Neuron (in vitro differentiated cells): ENCODE results near the gene CORO2B.

Experiments
- H2AFZ ChIP-seq: one replicate; pipeline ENCODE4 v1.6.1; 2013; ENCODE audit warnings: low read depth, mild to moderate bottlenecking, inconsistent platforms, low read length, moderate library complexity
- H3K27me3 ChIP-seq: one replicate; pipeline ENCODE4 v1.6.1; 2013; ENCODE audit warnings: low read length; ENCODE audit not compliant: insufficient read depth
- H3K36me3 ChIP-seq: one replicate; pipeline ENCODE4 v1.6.1; 2013; ENCODE audit warnings: low read length; ENCODE audit not compliant: insufficient read depth
- H3K4me1 ChIP-seq: one replicate; pipeline ENCODE4 v1.6.1; 2013; ENCODE audit warnings: low read length; ENCODE audit not compliant: insufficient read depth
- H3K4me3 ChIP-seq: 2 replicates; pipeline ENCODE4 v1.5.1; 2013; ENCODE audit warnings: mild to moderate bottlenecking, low read length, moderate library complexity
- H3K9me3 ChIP-seq: one replicate; pipeline ENCODE4 v1.6.1; 2013; ENCODE audit warnings: low read length

The CORO2B gene

DNA sequence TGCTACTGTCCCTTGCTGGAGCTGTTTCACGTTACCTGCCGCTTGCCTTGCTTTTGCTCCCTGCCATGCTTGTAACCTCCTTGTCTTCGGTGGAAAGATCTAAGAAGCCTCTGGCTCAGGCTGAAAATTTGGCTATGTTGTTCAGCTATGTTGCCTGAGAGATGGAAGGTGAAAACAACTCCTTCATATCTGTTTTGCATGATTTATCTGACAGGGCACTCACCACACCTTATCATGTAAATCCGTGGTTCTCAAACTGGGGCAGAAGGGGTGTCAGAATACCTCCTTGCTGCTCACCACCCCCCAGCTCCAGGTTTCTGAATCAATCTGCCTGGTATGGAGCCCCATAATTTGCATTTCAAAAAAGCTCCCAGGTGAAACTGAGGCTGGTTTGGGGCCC, 6.5 kb upstream of the CORO2B start:
- H2AFZ ChIP-seq: no peak overlapping the region
- H3K36me3 ChIP-seq: no peaks in the 10 kb centered on the region
- no peaks in the 10 kb centered on the region for H3K9me3 ChIP-seq
- H3K4me3 ChIP-seq: no peak overlapping the region
- H3K27me3 ChIP-seq: peaks cover 4% of the 10 kb centered on the region
- peaks cover 26% of the 10 kb centered on the region for H3K4me1 ChIP-seq

DNA sequence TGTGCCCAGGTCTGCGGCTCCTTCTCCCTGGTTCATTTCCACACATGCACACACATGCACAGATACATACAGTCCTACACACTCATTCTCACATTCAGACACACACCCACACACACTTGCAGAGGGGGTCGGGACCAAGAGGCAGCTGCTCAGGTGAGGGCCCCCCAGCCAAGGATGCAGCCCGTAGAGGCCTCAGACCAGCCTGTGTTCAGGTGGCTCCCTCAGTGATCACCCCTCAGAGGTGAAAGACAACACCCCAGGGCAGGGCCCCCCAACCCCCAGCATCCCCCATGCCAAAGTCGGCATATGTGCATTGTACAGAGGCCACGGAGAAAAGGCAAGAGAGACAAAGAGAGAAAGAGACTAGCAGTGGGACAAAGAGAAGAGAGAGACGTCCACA, 5.9 kb upstream of the CORO2B start:
- Histone ChIP-seq H2AFZ (no peak overlapping the region), H3K27me3 (peaks cover 4% of the 10 kb centered on the region), H3K4me1 (peaks cover 27% of the 10 kb centered on the region), H3K9me3 (no peaks in the 10 kb centered on the region), H3K4me3 (no peak overlapping the region), H3K36me3 (no peaks in the 10 kb centered on the region)

DNA sequence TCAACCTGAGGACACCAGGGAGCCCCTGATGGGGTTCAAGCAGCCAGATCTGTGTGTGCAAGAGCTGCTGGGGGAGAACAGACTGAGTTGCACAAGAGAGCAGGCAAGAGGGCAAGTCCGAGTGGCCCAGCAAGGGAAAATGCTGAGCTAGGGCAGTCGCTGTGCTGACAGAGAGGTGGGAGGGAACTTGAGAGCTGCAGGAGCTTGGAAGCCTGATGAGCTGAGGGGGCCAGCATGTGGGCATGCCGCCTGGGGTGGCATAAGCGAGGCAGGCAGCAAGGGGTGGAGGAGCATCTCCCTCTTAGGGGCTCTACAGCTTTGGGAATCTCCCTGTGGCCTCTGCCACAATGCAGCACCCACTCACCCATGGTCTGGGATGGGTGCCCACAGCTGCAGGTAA, 4.7 kb upstream of the CORO2B start:
- Histone ChIP-seq H3K27me3 (peaks cover 4% of the 10 kb centered on the region), H3K9me3 (no peaks in the 10 kb centered on the region), H2AFZ (no peak overlapping the region), H3K4me1 (peaks cover 30% of the 10 kb centered on the region), H3K4me3 (no peak overlapping the region), H3K36me3 (no peaks in the 10 kb centered on the region)

DNA sequence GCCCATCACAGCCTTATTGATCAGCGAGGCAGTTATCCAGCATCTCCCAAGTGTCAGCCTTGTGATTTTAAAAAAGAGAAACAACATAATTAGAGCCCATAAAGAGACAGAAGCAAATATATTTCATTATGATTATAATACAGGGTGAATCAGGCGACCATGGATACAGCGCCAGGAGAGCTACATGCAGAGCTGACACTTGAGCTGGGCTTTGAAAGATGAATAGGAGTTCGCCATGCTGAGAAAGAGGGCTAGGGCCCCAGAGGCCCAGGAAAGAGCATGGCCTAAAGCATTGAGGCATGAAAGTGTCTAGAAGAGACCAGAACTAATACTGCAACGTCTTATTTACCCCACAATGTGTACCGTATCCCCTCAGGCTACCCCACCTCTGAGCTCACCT, 4.2 kb upstream of the CORO2B start:
- H3K4me3 ChIP-seq: no peak overlapping the region
- no peak overlapping the region for H2AFZ ChIP-seq
- H3K4me1 ChIP-seq: peaks cover 32% of the 10 kb centered on the region
- peaks cover 4% of the 10 kb centered on the region for H3K27me3 ChIP-seq
- no peaks in the 10 kb centered on the region for H3K36me3 ChIP-seq
- H3K9me3 ChIP-seq: no peaks in the 10 kb centered on the region

DNA sequence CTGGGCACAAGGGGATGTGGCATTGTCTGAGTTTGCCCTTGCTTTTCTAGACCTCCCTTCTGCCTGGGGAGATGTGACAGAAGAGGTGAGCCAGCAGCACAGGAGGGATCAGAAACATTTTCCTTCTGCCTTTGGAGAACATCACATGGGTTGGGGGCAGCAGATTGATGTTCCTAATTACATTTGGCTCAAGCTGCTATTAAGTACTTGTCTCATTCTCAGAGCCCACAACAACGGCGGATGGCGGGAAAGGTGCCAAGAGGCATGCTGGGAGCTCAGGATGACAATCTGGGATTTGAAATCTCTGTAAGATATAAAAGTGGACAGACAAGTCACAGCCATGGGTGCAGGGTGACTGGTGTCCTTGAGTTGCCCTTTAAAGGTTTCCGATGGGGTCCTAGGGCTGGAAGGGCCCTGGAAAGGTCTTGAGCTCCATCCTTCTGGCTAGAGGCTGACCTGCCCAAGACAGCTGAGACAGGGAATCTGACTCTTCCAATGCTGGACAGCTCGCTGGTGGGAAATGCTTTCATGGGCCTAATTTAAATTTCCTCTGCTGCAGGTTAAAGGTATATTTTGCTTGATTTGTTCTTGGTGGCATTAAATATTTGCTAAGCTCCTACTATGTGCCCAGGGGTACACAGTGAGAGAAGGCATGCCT, 2.4 kb upstream of the CORO2B start:
- peaks cover 4% of the 10 kb centered on the region for H3K27me3 ChIP-seq
- no peak overlapping the region for H3K4me3 ChIP-seq
- no peaks in the 10 kb centered on the region for H3K36me3 ChIP-seq
- no peak overlapping the region for H2AFZ ChIP-seq
- H3K4me1 ChIP-seq: peaks cover 33% of the 10 kb centered on the region
- no peaks in the 10 kb centered on the region for H3K9me3 ChIP-seq

DNA sequence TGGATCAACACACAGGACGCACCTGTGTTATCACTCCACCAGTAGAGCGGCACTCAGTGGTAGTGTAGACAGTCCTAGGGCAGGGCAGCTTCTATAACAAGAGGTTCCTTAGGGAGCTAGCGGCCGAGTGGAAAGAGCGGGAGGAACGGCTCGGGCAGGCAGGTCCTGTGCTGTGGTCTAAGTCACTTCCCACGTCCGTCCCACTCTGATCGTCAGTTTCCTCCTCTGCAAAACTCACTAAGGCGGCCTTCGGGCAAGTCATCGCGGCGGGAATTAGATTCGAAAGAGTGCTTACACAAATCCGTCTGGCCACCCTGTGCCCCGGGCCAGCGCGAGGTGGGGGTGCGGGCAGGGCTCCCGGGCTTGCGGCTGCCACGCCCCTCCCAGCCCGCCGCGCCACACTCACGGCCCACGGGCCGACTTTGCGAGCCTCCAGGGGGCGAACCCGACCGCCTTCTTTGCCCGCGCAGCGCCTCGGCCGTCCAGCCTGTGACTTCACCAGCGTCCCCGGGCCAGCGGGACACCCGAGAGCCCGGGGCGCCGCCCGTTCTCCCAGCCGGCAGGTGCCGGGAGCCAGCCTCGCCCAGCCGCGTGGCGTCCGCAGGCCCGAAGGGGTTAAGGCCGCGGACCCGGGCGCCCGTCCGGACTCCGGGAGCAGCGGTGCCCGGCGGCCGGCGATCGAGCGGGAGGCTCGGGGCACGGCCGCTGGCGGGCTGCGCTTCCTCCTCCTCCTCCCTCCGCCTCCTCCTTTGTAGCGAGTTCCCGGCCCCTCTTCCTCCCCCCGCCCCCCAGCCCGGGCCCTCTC, 416 bp upstream of the CORO2B start:
- Histone ChIP-seq H3K4me1 (peaks cover 25% of the 10 kb centered on the region), H2AFZ (peak overlapping the region; percentile 84), H3K36me3 (no peaks in the 10 kb centered on the region), H3K27me3 (peaks cover 4% of the 10 kb centered on the region), H3K4me3 (peak overlapping the region; percentile 56), H3K9me3 (no peaks in the 10 kb centered on the region)

DNA sequence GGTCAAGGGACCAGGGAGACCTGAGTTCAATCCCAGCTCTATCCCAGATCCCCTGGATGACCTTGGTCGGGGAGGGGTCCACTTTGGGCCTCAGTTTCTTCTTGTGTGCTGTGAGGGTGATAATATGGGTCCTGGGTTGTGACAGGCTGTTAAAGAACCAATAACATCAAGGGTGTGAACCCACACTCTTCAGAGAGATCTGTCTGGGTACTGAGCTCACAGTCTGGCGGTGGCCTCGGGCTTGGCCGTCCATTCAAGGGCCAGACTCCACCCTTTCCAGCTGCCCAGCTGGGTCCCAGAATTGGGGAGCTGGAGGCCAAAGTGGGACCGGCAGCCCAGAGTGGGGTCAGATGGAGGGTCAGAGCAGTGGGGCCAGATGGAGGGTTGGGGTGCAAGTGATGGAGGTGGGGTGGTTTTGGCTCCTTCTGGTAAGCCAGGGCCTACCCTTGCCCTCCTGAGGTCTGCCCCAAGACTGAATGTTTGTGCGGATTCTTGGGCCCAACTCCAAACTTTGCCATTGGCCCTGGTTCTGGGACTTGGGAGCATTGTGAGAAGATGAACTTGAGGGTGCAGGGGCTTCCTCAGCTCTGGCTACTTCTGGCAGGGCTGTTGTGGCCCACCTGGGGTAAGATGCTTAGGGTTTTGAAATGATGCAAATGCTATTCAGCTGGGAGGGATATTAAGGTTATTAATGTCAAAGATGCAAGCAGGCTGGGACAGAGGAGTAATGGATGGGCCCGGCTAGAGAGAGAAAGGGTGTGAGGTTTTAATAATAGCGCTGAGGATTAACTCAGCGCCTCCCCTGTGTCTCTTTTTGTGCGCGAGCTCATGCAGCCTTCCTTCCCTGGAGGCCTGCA, 1.5 kb downstream of the CORO2B start:
- Histone ChIP-seq H3K27me3 (no peaks in the 10 kb centered on the region), H2AFZ (no peak overlapping the region), H3K36me3 (no peaks in the 10 kb centered on the region), H3K4me1 (peaks cover 16% of the 10 kb centered on the region), H3K4me3 (peak overlapping the region; percentile 56), H3K9me3 (no peaks in the 10 kb centered on the region)

DNA sequence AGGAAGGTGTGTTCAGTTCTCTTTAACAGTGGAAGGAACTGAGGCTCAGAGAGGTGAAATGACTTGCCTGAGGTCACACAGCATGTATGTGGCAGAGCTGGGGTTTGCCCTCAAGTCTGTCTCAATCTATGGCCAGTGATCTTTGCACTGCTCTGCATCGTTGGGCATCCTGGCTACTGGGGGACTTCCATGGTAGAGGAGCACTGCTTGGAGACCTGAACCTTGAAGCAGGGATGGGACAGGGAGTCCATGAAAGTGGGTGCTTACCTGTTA, 2.0 kb downstream of the CORO2B start:
- H3K4me3 ChIP-seq: no peak overlapping the region
- H3K9me3 ChIP-seq: no peaks in the 10 kb centered on the region
- no peak overlapping the region for H2AFZ ChIP-seq
- no peaks in the 10 kb centered on the region for H3K36me3 ChIP-seq
- no peaks in the 10 kb centered on the region for H3K27me3 ChIP-seq
- peaks cover 16% of the 10 kb centered on the region for H3K4me1 ChIP-seq

DNA sequence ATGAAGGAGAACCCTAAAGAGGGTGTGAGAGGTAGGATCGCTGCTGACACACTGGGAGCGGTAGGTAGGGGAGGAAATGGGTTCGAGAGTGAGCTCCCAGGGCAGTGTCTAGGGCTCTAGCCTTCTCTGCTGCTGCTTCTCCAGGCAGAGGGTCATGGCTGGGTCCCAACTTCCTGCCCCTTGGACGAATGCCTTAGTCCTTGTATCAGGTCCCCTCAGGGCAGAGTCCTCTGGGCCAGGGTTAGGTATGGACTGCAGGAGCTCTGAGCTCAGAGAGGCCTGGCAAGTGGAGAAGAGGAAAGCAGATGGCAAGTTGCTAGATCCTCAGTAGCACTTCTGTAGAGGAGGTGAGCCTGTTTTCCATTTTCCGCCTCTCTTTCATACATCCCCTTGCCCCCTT, 2.9 kb downstream of the CORO2B start:
- H2AFZ ChIP-seq: no peak overlapping the region
- no peak overlapping the region for H3K4me3 ChIP-seq
- H3K27me3 ChIP-seq: no peaks in the 10 kb centered on the region
- H3K4me1 ChIP-seq: peaks cover 16% of the 10 kb centered on the region
- H3K9me3 ChIP-seq: no peaks in the 10 kb centered on the region
- H3K36me3 ChIP-seq: no peaks in the 10 kb centered on the region

DNA sequence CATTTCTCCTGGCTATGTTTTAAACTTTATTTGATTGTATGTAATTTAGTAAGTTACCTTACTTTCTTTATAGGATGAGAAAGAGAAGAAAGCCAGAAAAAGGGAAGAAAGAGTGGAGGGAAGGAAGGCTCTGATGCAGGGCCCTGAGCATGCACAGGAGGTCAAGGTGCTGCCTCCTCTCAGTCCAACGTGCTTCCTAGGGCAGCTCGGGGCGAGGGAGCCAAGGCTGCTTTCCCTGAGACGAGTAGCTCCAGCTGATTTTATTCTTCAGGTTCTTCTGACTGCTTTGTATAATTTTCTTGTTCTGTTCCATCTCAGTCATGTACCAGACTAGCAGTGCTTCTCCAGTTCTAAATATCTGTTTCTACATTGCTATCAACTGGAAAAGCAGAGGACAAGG, 3.4 kb downstream of the CORO2B start:
- Histone ChIP-seq H3K4me3 (no peak overlapping the region), H3K27me3 (no peaks in the 10 kb centered on the region), H3K36me3 (no peaks in the 10 kb centered on the region), H2AFZ (no peak overlapping the region), H3K4me1 (peaks cover 16% of the 10 kb centered on the region), H3K9me3 (no peaks in the 10 kb centered on the region)

DNA sequence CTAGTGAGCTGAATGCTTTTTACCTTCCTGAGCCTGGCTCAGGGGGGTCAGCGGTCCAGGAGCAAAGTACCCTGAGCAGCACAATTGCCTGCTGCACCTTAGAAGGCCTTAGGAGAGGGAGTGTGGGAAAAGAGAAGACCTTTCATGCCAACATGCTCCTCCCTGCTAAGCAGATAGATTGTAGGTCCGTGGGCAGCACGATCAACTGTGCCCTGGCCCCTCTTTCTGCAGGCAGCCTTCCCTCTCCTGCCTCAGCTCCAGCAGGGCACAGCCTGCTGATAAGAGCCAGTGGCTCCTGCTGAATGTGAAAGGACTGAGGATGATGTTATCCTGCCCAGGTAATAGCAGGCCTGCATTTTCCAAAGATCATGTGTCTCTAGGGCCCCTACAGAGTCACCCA, 4.1 kb downstream of the CORO2B start:
- Histone ChIP-seq H3K27me3 (no peaks in the 10 kb centered on the region), H2AFZ (no peak overlapping the region), H3K36me3 (no peaks in the 10 kb centered on the region), H3K4me1 (peaks cover 16% of the 10 kb centered on the region), H3K4me3 (no peak overlapping the region), H3K9me3 (no peaks in the 10 kb centered on the region)

DNA sequence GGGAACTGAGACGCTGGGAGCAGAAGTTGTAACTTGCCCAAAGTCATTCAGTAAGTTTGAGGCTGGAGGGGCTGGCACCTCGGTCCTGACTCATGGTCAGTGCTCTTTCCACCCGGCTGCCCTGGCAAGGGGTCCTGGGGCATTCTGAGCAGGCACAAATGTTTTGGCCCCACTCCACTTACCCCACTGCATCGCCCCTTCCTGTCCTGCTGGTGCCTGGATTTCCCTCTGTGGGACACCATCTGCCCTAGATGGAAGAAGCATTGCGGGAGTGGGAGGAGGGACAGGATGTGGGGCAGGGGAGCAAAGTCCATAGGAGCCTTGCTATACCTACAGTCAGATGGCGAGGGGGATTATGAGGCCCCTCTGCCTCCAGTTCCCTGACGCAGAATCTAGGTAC, 4.5 kb downstream of the CORO2B start:
- Histone ChIP-seq H3K4me3 (no peak overlapping the region), H3K4me1 (peaks cover 12% of the 10 kb centered on the region), H2AFZ (no peak overlapping the region), H3K36me3 (no peaks in the 10 kb centered on the region), H3K9me3 (no peaks in the 10 kb centered on the region), H3K27me3 (no peaks in the 10 kb centered on the region)
